Measurements from ENCODE around the gene MED6.

MED6 gene

GRCh38 chr14:70601162-70601561 is 707 bp upstream of the MED6 start:
- peak overlapping the region; percentile 44 for H3K4me3 ChIP-seq (ENCODE audit: low read depth, low read length)

- peak overlapping the region; percentile 99 for H3K4me3 ChIP-seq (ENCODE audit: low read depth, low read length)
Measured at GRCh38 chr14:70599345-70599744, 1.1 kb downstream of the MED6 start.

- H3K4me3 ChIP-seq (ENCODE audit: low read depth, low read length) = no peak overlapping the region
Measured at GRCh38 chr14:70597731-70598130, 2.7 kb downstream of the MED6 start.

- H3K4me3 ChIP-seq (ENCODE audit: low read depth, low read length) = no peak overlapping the region
Measured at GRCh38 chr14:70595443-70596185, 4.8 kb downstream of the MED6 start.

- no peak overlapping the region for H3K4me3 ChIP-seq (ENCODE audit: low read depth, low read length)
Measured at GRCh38 chr14:70594461-70594860, 6.0 kb downstream of the MED6 start.

- no peak overlapping the region for H3K4me3 ChIP-seq (ENCODE audit: low read depth, low read length)
Measured at GRCh38 chr14:70585231-70585630, 15.2 kb downstream of the MED6 start.

- no peak overlapping the region for H3K4me3 ChIP-seq (ENCODE audit: low read depth, low read length)
Measured at GRCh38 chr14:70576891-70577290, 23.6 kb downstream of the MED6 start.

- H3K4me3 ChIP-seq (ENCODE audit: low read depth, low read length) = no peak overlapping the region
Measured at GRCh38 chr14:70573050-70573449, 27.4 kb downstream of the MED6 start.

GRCh38 chr14:70571139-70571538 is 29.3 kb downstream of the MED6 start:
- no peak overlapping the region for H3K4me3 ChIP-seq (ENCODE audit: low read depth, low read length)

GRCh38 chr14:70567791-70568190 is 32.7 kb downstream of the MED6 start:
- H3K4me3 ChIP-seq (ENCODE audit: low read depth, low read length) = no peak overlapping the region

GRCh38 chr14:70563869-70564268 is 36.6 kb downstream of the MED6 start:
- no peak overlapping the region for H3K4me3 ChIP-seq (ENCODE audit: low read depth, low read length)

- H3K4me3 ChIP-seq (ENCODE audit: low read depth, low read length) = no peak overlapping the region
Measured at GRCh38 chr14:70563417-70563816, 37.0 kb downstream of the MED6 start.

- H3K4me3 ChIP-seq (ENCODE audit: low read depth, low read length) = no peak overlapping the region
Measured at GRCh38 chr14:70558356-70558755, 42.1 kb downstream of the MED6 start.

GRCh38 chr14:70555890-70556289 is 44.6 kb downstream of the MED6 start:
- H3K4me3 ChIP-seq (ENCODE audit: low read depth, low read length) = no peak overlapping the region

- H3K4me3 ChIP-seq (ENCODE audit: low read depth, low read length) = no peak overlapping the region
Measured at GRCh38 chr14:70538087-70538486, 62.4 kb downstream of the MED6 start.

GRCh38 chr14:70536830-70537229 is 63.6 kb downstream of the MED6 start:
- no peak overlapping the region for H3K4me3 ChIP-seq (ENCODE audit: low read depth, low read length)

- no peak within 1 kb of the TSS for H3K4me3 ChIP-seq (ENCODE audit: low read depth, low read length)
Measured at GRCh38 chr14:70534904-70535303, 65.6 kb downstream of the MED6 start, which contains the start of gene ADAM20. TSS of gene ADAM20 (minus strand) at chr14:70535004. CDS start at chr14:70524757, 10,247 bp downstream.
